ENCODE results near the gene PPP6R3.

The PPP6R3 gene

DNA sequence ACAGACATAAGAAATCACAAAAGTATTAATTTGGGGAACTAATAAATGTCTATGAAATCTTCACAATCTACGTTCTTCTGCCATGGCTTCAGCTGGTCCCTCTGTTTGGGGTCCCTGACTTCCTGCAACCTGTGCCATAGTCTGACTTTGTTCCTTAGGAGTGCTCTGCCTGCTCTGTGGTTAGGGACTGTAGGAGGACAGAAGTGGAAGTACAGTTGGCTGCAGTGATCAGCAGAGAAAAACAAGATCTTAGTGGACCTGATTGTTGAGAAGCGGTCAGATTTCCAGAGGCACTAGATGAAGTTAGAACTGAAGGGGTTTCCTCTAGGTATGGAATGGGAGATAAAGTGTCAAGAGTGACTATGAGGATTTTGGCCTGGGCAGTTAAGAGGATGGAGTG is 80.6 kb downstream of the PPP6R3 start:
- H3K4me1 Mint-ChIP-seq, result peaks cover 5% of the 10 kb centered on the region
- H3K36me3 Mint-ChIP-seq (ENCODE audit: low read depth), result peaks cover 60% of the 10 kb centered on the region
- H3K27ac Mint-ChIP-seq, result peak overlapping the region in 1 of 3 experiments; percentile 8
- peaks cover 3% of the 10 kb centered on the region for H3K27me3 Mint-ChIP-seq (ENCODE audit: low read depth)
- TF ChIP-seq, protein P1, sequence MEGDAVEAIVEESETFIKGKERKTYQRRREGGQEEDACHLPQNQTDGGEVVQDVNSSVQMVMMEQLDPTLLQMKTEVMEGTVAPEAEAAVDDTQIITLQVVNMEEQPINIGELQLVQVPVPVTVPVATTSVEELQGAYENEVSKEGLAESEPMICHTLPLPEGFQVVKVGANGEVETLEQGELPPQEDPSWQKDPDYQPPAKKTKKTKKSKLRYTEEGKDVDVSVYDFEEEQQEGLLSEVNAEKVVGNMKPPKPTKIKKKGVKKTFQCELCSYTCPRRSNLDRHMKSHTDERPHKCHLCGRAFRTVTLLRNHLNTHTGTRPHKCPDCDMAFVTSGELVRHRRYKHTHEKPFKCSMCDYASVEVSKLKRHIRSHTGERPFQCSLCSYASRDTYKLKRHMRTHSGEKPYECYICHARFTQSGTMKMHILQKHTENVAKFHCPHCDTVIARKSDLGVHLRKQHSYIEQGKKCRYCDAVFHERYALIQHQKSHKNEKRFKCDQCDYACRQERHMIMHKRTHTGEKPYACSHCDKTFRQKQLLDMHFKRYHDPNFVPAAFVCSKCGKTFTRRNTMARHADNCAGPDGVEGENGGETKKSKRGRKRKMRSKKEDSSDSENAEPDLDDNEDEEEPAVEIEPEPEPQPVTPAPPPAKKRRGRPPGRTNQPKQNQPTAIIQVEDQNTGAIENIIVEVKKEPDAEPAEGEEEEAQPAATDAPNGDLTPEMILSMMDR (IDR thresholded peaks at IDR 0.05; ENCODE audit: unreplicated experiment in 3 of 3), result no peak
- no peak overlapping the region for H3K4me3 Mint-ChIP-seq
- H3K9me3 Mint-ChIP-seq, result no peaks in the 10 kb centered on the region

DNA sequence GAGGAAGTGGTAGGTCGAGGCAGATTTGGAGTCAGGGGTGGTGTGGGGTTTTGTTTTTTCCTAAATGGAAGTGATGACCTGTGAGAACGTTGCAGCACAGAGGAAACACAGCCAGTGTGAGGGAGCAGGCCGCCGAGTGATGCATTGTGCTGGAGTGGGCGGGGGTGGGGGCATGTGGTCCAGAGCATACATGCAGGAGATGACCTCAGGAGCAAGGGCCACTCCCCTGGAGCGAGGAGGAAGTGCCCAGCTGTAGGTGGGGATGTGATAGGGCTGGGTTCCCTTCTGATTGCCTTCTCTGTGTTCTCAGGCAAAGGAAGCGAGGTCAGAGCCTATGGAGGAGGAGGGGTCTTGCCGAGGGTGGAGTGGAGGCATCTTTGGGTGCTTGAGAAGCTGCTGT is 81.4 kb downstream of the PPP6R3 start:
- H3K36me3 Mint-ChIP-seq (ENCODE audit: low read depth), result peaks cover 62% of the 10 kb centered on the region
- peaks cover 5% of the 10 kb centered on the region for H3K4me1 Mint-ChIP-seq
- H3K27me3 Mint-ChIP-seq (ENCODE audit: low read depth), result peaks cover 3% of the 10 kb centered on the region
- no peak overlapping the region for H3K4me3 Mint-ChIP-seq
- H3K9me3 Mint-ChIP-seq, result no peaks in the 10 kb centered on the region
- H3K27ac Mint-ChIP-seq, result no peak overlapping the region
- TF ChIP-seq, protein P1 (IDR thresholded peaks at IDR 0.05; ENCODE audit: unreplicated experiment in 3 of 3), result no peak

DNA sequence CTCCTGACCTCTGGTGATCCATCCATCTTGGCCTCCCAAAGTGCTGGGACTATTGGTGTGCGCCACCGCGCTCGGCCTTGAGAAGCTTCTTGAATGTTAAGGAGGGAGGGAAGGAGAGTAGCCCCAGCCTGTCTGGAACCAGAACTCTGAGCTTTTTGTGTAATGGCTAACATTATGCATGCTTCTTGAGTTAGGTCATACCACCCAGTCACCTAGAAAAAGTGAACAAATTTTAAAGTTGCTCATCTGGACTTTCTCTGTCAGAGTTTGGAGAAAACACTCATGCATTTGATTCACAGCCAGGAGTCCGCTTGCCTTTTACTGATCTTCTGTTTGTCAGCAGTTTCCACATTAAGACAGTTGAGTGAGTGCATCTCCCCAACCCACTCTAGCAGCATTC is 82.1 kb downstream of the PPP6R3 start:
- no peak overlapping the region for H3K27ac Mint-ChIP-seq
- peaks cover 5% of the 10 kb centered on the region for H3K4me1 Mint-ChIP-seq
- peaks cover 3% of the 10 kb centered on the region for H3K27me3 Mint-ChIP-seq (ENCODE audit: low read depth)
- no peaks in the 10 kb centered on the region for H3K9me3 Mint-ChIP-seq
- TF ChIP-seq, protein P1 (IDR thresholded peaks at IDR 0.05; ENCODE audit: unreplicated experiment in 3 of 3), result no peak
- peaks cover 65% of the 10 kb centered on the region for H3K36me3 Mint-ChIP-seq (ENCODE audit: low read depth)
- H3K4me3 Mint-ChIP-seq, result no peak overlapping the region

DNA sequence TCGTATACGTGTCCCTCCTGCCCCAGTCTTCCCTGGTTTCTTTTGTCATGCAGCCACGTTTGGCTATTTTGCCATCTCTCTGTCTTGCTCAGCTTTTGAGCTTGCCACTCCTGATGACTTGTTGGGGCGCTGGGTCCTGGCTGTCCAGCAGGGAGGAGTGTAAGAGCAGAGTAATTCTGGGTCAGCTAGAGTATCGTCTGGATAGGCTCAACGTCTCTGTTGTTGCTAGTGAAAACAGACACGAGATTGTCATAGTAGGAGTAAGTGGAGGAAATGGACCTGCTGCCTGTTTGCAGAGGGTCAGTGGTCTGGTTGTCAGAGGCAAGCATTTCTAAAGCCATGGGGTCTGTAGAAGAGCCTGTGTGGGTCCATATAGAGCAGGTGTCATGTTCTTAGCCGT is 83.0 kb downstream of the PPP6R3 start:
- H3K27me3 Mint-ChIP-seq (ENCODE audit: low read depth), result peaks cover 3% of the 10 kb centered on the region
- TF ChIP-seq, protein P1 (IDR thresholded peaks at IDR 0.05; ENCODE audit: unreplicated experiment in 3 of 3), result no peak

DNA sequence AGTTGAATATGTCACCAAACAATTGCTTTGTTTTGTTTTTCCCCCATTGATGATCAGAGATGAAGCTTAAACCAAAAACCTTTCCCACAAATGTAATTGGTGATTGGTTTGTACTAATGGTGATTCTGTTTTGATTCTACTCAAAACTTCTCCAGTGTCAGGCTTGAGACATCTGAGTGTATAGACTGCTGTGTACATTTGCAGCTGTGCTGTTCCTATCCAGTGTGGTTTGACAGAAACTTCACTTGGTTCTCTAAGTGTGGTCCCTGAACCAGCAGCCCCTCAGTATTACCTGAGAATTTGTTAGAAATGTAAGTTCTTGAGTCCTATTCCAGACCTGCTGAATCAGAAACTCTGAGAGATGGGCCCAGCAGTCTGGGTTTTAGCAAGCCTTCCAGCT is 84.8 kb downstream of the PPP6R3 start:
- peaks cover 3% of the 10 kb centered on the region for H3K27me3 Mint-ChIP-seq (ENCODE audit: low read depth)
- TF ChIP-seq, protein P1 (IDR thresholded peaks at IDR 0.05; ENCODE audit: unreplicated experiment in 3 of 3), result no peak
- peaks cover 68% of the 10 kb centered on the region for H3K36me3 Mint-ChIP-seq (ENCODE audit: low read depth)
- no peak overlapping the region for H3K27ac Mint-ChIP-seq
- H3K4me3 Mint-ChIP-seq, result no peak overlapping the region
- peaks cover 13% of the 10 kb centered on the region for H3K4me1 Mint-ChIP-seq
- H3K9me3 Mint-ChIP-seq, result no peaks in the 10 kb centered on the region

More for the DNA sequence above, 83.0 kb downstream of the PPP6R3 start:
- H3K36me3 Mint-ChIP-seq (ENCODE audit: low read depth), result peaks cover 65% of the 10 kb centered on the region
- H3K27ac Mint-ChIP-seq, result no peak overlapping the region
- peaks cover 5% of the 10 kb centered on the region for H3K4me1 Mint-ChIP-seq
- H3K4me3 Mint-ChIP-seq, result no peak overlapping the region
- no peaks in the 10 kb centered on the region for H3K9me3 Mint-ChIP-seq

DNA sequence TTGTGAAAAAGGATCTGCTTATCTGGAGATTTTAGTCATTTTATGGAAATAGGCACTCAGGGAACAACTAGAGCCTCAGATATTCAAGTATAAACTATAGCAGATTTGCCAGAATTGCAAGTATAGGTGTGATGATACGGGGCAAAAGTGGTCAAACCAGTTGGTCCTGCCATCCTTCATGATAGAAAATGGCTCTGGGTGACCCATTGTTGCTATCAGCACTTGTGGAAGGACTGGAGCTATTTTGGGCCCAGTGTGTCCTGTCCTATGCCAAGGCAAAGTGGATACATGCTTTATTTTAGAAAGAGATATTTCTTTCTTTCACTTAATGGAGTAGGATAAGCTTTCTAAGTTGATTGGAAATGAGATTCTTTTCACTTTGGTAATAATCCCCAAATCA is 85.2 kb downstream of the PPP6R3 start:
- peaks cover 17% of the 10 kb centered on the region for H3K4me1 Mint-ChIP-seq
- no peak overlapping the region for H3K4me3 Mint-ChIP-seq
- no peaks in the 10 kb centered on the region for H3K9me3 Mint-ChIP-seq
- no peak overlapping the region for H3K27ac Mint-ChIP-seq
- H3K36me3 Mint-ChIP-seq (ENCODE audit: low read depth), result peaks cover 70% of the 10 kb centered on the region
- TF ChIP-seq, protein P1 (IDR thresholded peaks at IDR 0.05; ENCODE audit: unreplicated experiment in 3 of 3), result no peak
- peaks cover 3% of the 10 kb centered on the region for H3K27me3 Mint-ChIP-seq (ENCODE audit: low read depth)
